Trophoblast cell (in vitro differentiated cells and primary cell): ENCODE data around the gene PPDPF.
A peak's percentile ranks its signal among the peaks of the same experiment; 100 is the strongest.

ENCODE experiments used
- DNase-seq, 2 donors: peaks; one replicate each; pipeline ENCODE4 v3.0.0-alpha.2; 2016
- H2AFZ ChIP-seq: 2 replicates; pipeline ENCODE4 v1.6.1; 2013; ENCODE audit warnings: low read length, moderate library complexity, mild to moderate bottlenecking; ENCODE audit not compliant: insufficient read depth, poor library complexity
- H2AK5ac ChIP-seq: 2 replicates; pipeline ENCODE4 v1.6.1; 2013; ENCODE audit warnings: mild to moderate bottlenecking, low read length
- H2BK120ac ChIP-seq: 2 replicates; pipeline ENCODE4 v1.6.1; 2013; ENCODE audit warnings: low read length, mild to moderate bottlenecking, moderate library complexity; ENCODE audit not compliant: insufficient read depth, poor library complexity
- H2BK12ac ChIP-seq: 2 replicates; pipeline ENCODE4 v1.6.1; 2013; ENCODE audit warnings: mild to moderate bottlenecking, low read length, moderate library complexity
- H2BK5ac ChIP-seq: 2 replicates; pipeline ENCODE4 v1.6.1; 2013; ENCODE audit warnings: low read length, low read depth, moderate library complexity, mild to moderate bottlenecking; ENCODE audit not compliant: poor library complexity
- H3K14ac ChIP-seq: 2 replicates; pipeline ENCODE4 v1.6.1; 2013; ENCODE audit warnings: mild to moderate bottlenecking, low read length
- H3K18ac ChIP-seq: 2 replicates; pipeline ENCODE4 v1.6.1; 2013; ENCODE audit warnings: mild to moderate bottlenecking, low read length
- H3K23ac ChIP-seq: 2 replicates; pipeline ENCODE4 v1.6.1; 2013; ENCODE audit warnings: low read length
- H3K27ac ChIP-seq: 2 replicates; pipeline ENCODE4 v1.5.1; 2013; ENCODE audit warnings: low read depth, mild to moderate bottlenecking, inconsistent platforms, low read length, moderate library complexity
- H3K27me3 ChIP-seq: 2 replicates; pipeline ENCODE4 v1.6.1; 2013; ENCODE audit warnings: inconsistent platforms, mild to moderate bottlenecking, low read length, moderate library complexity; ENCODE audit not compliant: insufficient read depth
- H3K36me3 ChIP-seq, 2 experiments: 1 replicate in 1 of 2; 2 replicates in 1 of 2; pipeline ENCODE4 v1.6.1; 2013; ENCODE audit warnings: low read length in 2 of 2, mild to moderate bottlenecking in 2 of 2, moderate library complexity in 1 of 2; ENCODE audit not compliant: insufficient read depth in 2 of 2, control insufficient read depth in 1 of 2
- H3K4ac ChIP-seq: 2 replicates; pipeline ENCODE4 v1.6.1; 2013; ENCODE audit warnings: low read depth, mild to moderate bottlenecking, low read length, moderate library complexity
- H3K4me1 ChIP-seq, 2 experiments: 1 replicate in 1 of 2; 2 replicates in 1 of 2; pipeline ENCODE4 v1.6.1; 2013; ENCODE audit warnings: low read length in 2 of 2, mild to moderate bottlenecking in 2 of 2, moderate library complexity in 1 of 2; ENCODE audit not compliant: insufficient read depth in 2 of 2, control insufficient read depth in 1 of 2
- H3K4me2 ChIP-seq: 2 replicates; pipeline ENCODE4 v1.6.1; 2013; ENCODE audit warnings: inconsistent platforms, mild to moderate bottlenecking, low read length, moderate library complexity
- H3K4me3 ChIP-seq: 2 replicates; pipeline ENCODE4 v1.5.1; 2013; ENCODE audit warnings: mild to moderate bottlenecking, low read depth, low read length, inconsistent platforms
- H3K79me1 ChIP-seq: one replicate; pipeline ENCODE4 v1.6.1; 2013; ENCODE audit warnings: low read length
- H3K79me2 ChIP-seq: 2 replicates; pipeline ENCODE4 v1.6.1; 2013; ENCODE audit warnings: low read length, mild to moderate bottlenecking; ENCODE audit not compliant: control insufficient read depth, insufficient read depth, poor library complexity
- H3K9ac ChIP-seq: 2 replicates; pipeline ENCODE4 v1.6.1; 2013; ENCODE audit warnings: mild to moderate bottlenecking, low read length
- H3K9me3 ChIP-seq: 2 replicates; pipeline ENCODE4 v1.6.1; 2013; ENCODE audit warnings: low read depth, mild to moderate bottlenecking, control low read depth, inconsistent platforms, low read length; ENCODE audit not compliant: insufficient read depth
- H4K12ac ChIP-seq: 2 replicates; pipeline ENCODE4 v1.6.1; 2013; ENCODE audit warnings: low read depth, mild to moderate bottlenecking, low read length, moderate library complexity
- H4K8ac ChIP-seq: 2 replicates; pipeline ENCODE4 v1.6.1; 2013; ENCODE audit warnings: low read depth, mild to moderate bottlenecking, low read length, moderate library complexity
- H4K91ac ChIP-seq: one replicate; pipeline ENCODE4 v1.6.1; 2013; ENCODE audit warnings: low read depth, mild to moderate bottlenecking, low read length, moderate library complexity
- WGBS: extraction: QIAGEN DNeasy Blood & Tissue Kit; methylation state at CpG from one replicate; pipeline ENCODE4 v1.1.7; 2013; ENCODE audit warnings: missing lambda C conversion rate; ENCODE audit not compliant: insufficient read length, insufficient coverage; ENCODE audit errors: extremely low coverage; 5-methylcytosine and 5-hydroxymethylcytosine counted together

Gene PPDPF

DNA sequence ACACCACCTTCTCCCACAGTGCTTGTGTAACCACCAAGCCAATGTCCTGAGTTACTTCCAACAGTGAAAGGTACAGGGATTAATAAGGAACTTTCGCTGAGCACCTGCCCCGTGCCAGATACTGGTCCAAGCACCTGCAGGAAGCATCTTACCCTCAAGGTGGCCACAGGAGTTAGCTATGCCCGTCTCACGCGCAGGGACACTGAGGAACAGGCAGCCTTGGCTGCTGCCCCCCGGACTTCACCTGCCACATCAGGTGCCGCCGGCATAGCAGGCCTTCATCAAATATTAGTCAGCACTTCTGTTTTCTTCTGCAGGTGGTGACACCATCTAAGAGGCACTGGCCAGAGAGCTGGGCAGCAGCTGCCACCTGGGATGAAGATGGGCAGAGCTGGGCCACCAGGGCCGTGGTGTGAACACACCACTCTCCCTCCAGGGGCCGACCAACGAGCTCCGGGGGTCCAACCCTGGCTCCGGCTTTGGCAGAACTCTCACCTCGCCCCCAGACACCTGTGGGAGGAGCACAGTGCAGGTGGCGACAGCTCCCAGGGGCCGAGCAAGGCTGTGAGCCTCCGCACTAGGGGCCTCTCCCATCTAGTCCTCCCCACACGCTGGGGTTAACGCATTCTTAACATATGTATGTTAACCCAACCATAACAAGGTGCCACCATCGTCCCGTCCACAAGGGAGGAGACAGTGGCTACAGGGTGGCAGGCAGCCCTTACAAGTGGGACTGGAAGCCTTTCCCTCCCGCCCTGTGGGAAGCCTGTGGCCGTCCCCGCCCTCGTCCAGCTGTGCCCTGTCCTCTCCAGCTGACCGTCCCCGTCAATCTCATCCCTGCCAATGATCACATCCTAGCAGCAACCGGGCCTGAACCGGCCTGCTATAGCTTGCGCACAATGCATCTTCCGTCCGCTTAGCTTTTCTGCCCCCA, 2.9 kb upstream of the PPDPF start:
- Histone ChIP-seq H3K23ac (no peak overlapping the region), H4K12ac (no peak overlapping the region), H2BK5ac (no peak overlapping the region), H3K79me1 (peaks cover 13% of the 10 kb centered on the region), H3K79me2 (peaks cover 16% of the 10 kb centered on the region), H3K4me3 (no peak overlapping the region), H2AK5ac (no peak overlapping the region), H3K14ac (no peak overlapping the region), H3K27me3 (no peaks in the 10 kb centered on the region), H2BK12ac (no peak overlapping the region), H4K8ac (no peak overlapping the region), H4K91ac (no peak overlapping the region), H2AFZ (no peak overlapping the region), H3K18ac (no peak overlapping the region), H3K4me2 (no peak overlapping the region), H3K27ac (no peak overlapping the region), H3K4ac (no peak overlapping the region), H3K9ac (no peak overlapping the region), H3K4me1 (peaks cover 18 to 27% of the 10 kb centered on the region in 2 experiments), H3K36me3 (peaks cover 8 to 12% of the 10 kb centered on the region in 2 experiments), H2BK120ac (no peak overlapping the region), H3K9me3 (peaks cover 1% of the 10 kb centered on the region)
- no peak for DNase-seq
- WGBS, result no CpG with 5 or more reads among the region's 32 CpGs

DNA sequence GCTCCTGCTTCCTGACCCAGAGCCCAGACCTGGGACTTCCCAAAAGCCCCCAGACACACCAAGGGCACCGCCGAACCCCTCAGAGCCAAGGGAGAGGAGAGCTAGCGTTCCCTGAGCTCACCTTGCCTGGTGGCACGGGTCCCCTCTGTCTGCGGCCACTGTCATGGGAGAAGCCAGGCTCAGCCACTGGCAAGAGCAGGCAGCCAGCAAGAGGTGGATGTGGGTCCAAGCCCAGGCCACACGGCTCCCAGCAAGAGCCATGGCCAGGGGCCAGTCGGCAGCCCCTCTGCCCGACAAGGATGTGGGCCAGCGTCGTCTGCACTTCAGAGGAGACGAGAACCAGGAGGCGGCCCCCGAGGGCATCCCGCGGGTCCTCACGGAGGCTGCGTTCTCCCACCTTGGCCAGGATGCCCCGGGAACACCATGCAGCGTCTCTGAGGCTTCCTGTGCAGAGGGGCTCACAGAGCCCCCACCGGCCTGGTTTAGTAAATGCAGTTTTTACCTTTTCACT, 2.2 kb upstream of the PPDPF start:
- Histone ChIP-seq H4K91ac (no peak overlapping the region), H2BK12ac (no peak overlapping the region), H3K9ac (no peak overlapping the region), H3K36me3 (peaks cover 14 to 19% of the 10 kb centered on the region in 2 experiments), H3K4me1 (peaks cover 19 to 28% of the 10 kb centered on the region in 2 experiments), H4K8ac (no peak overlapping the region), H2BK5ac (no peak overlapping the region), H3K14ac (no peak overlapping the region), H3K4me2 (no peak overlapping the region), H3K79me1 (peaks cover 13% of the 10 kb centered on the region), H2BK120ac (no peak overlapping the region), H2AFZ (no peak overlapping the region), H2AK5ac (no peak overlapping the region), H3K18ac (no peak overlapping the region), H3K27me3 (no peaks in the 10 kb centered on the region), H4K12ac (no peak overlapping the region), H3K79me2 (peaks cover 16% of the 10 kb centered on the region), H3K27ac (no peak overlapping the region), H3K4me3 (no peak overlapping the region), H3K9me3 (peaks cover 7% of the 10 kb centered on the region), H3K23ac (no peak overlapping the region), H3K4ac (no peak overlapping the region)
- DNase-seq, result peak in 1 of 2 donors; percentile 14
- WGBS, result no CpG with 5 or more reads among the region's 20 CpGs

DNA sequence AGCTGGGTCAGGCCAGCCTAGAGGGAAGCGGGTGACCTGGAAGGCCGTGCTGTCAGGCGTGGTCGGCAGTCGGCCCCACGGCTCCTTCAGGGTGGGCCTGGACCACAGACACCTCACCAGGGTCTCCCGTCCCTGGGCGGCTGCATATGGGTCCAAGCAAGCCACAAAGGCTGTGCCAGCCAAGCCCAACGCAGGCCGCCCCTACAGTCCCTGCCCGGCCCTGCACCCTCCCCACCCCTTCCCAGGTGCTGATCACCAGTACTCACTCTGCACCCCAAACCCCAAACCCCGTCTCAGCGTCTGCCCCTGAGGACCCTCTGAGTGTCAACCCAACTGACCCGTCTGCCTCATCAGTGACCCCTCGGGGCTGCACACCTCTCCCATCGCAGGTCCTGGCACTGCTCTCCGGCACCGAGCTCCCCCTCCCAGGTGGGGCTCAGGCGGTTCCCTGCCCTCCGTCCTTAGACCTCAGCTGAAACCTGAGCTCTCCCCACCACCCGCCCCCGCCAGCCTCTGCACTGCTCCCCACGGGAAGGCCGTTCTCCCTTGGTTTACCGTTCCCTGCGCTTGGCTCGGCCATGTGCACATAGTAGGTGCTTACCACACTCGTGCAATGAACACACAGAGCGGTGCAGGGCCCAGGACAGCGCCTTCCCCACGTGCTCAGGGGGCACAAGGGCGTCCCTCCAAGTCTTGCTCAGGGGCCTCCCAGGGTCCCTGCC, 1.5 kb upstream of the PPDPF start:
- H3K79me2 ChIP-seq, result peaks cover 16% of the 10 kb centered on the region

DNA sequence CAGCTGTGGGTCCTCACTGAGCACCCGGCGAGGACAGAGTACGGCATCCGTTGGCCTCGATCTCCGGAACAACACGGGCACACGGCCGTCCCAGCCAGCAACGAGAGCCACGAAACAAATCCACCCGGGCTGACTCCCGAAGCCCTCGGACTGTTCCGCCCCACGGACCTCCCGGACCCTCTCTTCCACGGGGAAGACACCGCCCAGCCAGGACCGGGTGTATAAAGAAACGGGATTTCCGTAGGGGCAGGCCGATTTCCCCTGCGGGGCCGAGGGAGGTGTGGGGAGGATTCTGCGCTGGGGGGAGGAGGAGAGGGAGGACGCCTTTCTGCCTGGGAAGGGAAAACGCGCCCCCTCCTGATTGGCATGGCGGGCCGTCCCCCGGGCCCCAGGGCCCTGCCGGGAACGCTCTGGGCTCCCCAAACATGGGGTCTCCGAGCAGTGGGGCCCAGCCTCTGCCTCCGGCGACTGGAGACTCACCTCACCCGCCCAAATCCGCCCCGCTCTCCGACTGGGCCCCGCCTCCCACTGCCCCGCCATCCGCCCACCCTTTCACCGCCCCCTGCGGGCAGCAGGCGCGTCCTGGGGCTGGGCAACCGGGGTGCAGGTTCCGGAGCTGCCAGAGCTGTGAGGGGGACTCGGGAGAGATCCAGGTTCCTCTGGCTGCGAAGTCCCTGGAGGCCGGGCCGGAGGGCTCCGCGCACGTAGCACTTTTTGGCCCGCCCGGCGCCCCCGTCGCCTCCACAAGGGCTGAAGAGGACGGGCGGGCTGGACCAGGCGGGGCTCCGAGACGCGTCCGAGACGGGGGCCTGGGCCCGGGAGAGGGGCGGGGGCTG, 679 bp upstream of the PPDPF start:
- WGBS, result no CpG with 5 or more reads among the region's 72 CpGs
- Histone ChIP-seq H3K36me3 (peaks cover 19% of the 10 kb centered on the region in 2 experiments), H3K79me1 (peaks cover 13% of the 10 kb centered on the region), H3K27ac (peak overlapping the region; percentile 82), H2BK120ac (peak overlapping the region; percentile 26), H2AFZ (peak overlapping the region; percentile 89), H3K9me3 (peaks cover 10% of the 10 kb centered on the region), H4K12ac (peak overlapping the region; percentile 64), H3K27me3 (no peaks in the 10 kb centered on the region), H3K79me2 (peaks cover 16% of the 10 kb centered on the region), H2AK5ac (no peak overlapping the region), H2BK12ac (no peak overlapping the region), H3K9ac (no peak overlapping the region), H4K8ac (peak overlapping the region; percentile 82), H3K23ac (no peak overlapping the region), H3K14ac (peak overlapping the region; percentile 53), H2BK5ac (peak overlapping the region; percentile 68), H3K4me2 (peak overlapping the region; percentile 99), H3K4ac (peak overlapping the region; percentile 6), H4K91ac (peak overlapping the region; percentile 71), H3K4me3 (peak overlapping the region; percentile 66), H3K18ac (peak overlapping the region; percentile 58), H3K4me1 (peaks cover 19 to 28% of the 10 kb centered on the region in 2 experiments)
- DNase-seq, result peak in 1 of 2 donors; percentile 13

More for the DNA sequence above, 1.5 kb upstream of the PPDPF start:
- H3K36me3 ChIP-seq, result peaks cover 19% of the 10 kb centered on the region in 2 experiments
- H3K27me3 ChIP-seq, result no peaks in the 10 kb centered on the region
- H4K8ac ChIP-seq, result no peak overlapping the region
- no peak overlapping the region for H4K12ac ChIP-seq
- no peak overlapping the region for H3K27ac ChIP-seq
- H3K18ac ChIP-seq, result no peak overlapping the region
- H3K14ac ChIP-seq, result no peak overlapping the region
- peak overlapping the region; percentile 66 for H3K4me3 ChIP-seq
- H3K79me1 ChIP-seq, result peaks cover 13% of the 10 kb centered on the region
- H3K4me1 ChIP-seq, result peaks cover 19 to 28% of the 10 kb centered on the region in 2 experiments
- no peak overlapping the region for H2AK5ac ChIP-seq
- no peak overlapping the region for H2BK12ac ChIP-seq
- no peak overlapping the region for H3K9ac ChIP-seq
- H3K4me2 ChIP-seq, result peak overlapping the region; percentile 99
- no peak overlapping the region for H2BK5ac ChIP-seq
- peaks cover 10% of the 10 kb centered on the region for H3K9me3 ChIP-seq
- H2AFZ ChIP-seq, result no peak overlapping the region
- no peak overlapping the region for H3K4ac ChIP-seq
- no peak overlapping the region for H3K23ac ChIP-seq
- no peak overlapping the region for H2BK120ac ChIP-seq
- peak overlapping the region; percentile 2 for H4K91ac ChIP-seq
- DNase-seq, result no peak
- no CpG with 5 or more reads among the region's 32 CpGs for WGBS
